ENCODE data around the gene STAU1.
"Not testable (repeated sequence)": the region's sequence is repeated elsewhere in the genome, so short reads cannot be mapped to it uniquely, and the experiment has no call there.

The STAU1 gene

GRCh38 chr20:49210101-49210756, 22.1 kb upstream of the STAU1 start:
- H3K4me3 ChIP-seq (ENCODE audit: insufficient read depth, low read depth, low read length) = no peak overlapping the region
- 72 to 100% methylated on average over 1 of the region's 1 CpG for WGBS, 2 experiments
- H3K27me3 ChIP-seq (ENCODE audit: control insufficient read depth, insufficient read depth, low read length, poor library complexity, severe bottlenecking) = no peaks in the 10 kb centered on the region
- no peaks in the 10 kb centered on the region for H3K9me3 ChIP-seq (ENCODE audit: control insufficient read depth, low read length)
- no peaks in the 10 kb centered on the region for H3K4me1 ChIP-seq (ENCODE audit: control insufficient read depth, insufficient read depth, low read length)
- no peaks in the 10 kb centered on the region for H3K36me3 ChIP-seq (ENCODE audit: control insufficient read depth, insufficient read depth, low read length)
- H3K27ac ChIP-seq (ENCODE audit: insufficient read depth, low read depth, low read length, poor library complexity, severe bottlenecking) = no peak overlapping the region

- Histone ChIP-seq H3K4me1 (ENCODE audit: control insufficient read depth, insufficient read depth, low read length) (no peaks in the 10 kb centered on the region), H3K27ac (ENCODE audit: insufficient read depth, low read depth, low read length, poor library complexity, severe bottlenecking) (no peak overlapping the region), H3K27me3 (ENCODE audit: control insufficient read depth, insufficient read depth, low read length, poor library complexity, severe bottlenecking) (no peaks in the 10 kb centered on the region), H3K4me3 (ENCODE audit: insufficient read depth, low read depth, low read length) (no peak overlapping the region), H3K9me3 (ENCODE audit: control insufficient read depth, low read length) (no peaks in the 10 kb centered on the region), H3K36me3 (ENCODE audit: control insufficient read depth, insufficient read depth, low read length) (no peaks in the 10 kb centered on the region)
- WGBS, 2 experiments = 88 to 96% methylated on average over 6 of the region's 6 CpGs
Measured at GRCh38 chr20:49207076-49207475, 18.9 kb upstream of the STAU1 start.

DNA sequence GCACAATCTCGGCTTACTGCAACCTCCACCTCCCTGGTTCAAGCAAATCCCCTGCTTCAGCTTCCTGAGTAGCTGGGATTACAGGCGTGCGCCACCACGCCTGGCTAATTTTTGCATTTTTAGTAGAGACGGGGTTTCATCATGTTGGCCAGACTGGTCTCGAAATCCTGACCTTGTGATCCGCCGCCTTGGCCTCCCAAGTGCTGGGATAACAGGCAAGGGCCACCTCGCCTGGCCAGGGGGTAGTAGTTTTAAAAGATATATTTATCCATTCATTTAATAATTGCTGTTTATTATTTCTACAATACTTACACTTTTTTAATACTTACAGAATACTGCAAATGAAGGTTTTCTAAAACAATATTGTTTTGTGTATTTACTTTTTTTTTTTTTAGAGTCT, 15.6 kb upstream of the STAU1 start:
- H3K36me3 ChIP-seq (ENCODE audit: control insufficient read depth, insufficient read depth, low read length) = no peaks in the 10 kb centered on the region
- H3K9me3 ChIP-seq (ENCODE audit: control insufficient read depth, low read length) = no peaks in the 10 kb centered on the region
- no peak overlapping the region for H3K27ac ChIP-seq (ENCODE audit: insufficient read depth, low read depth, low read length, poor library complexity, severe bottlenecking)
- H3K4me3 ChIP-seq (ENCODE audit: insufficient read depth, low read depth, low read length) = no peak overlapping the region
- H3K27me3 ChIP-seq (ENCODE audit: control insufficient read depth, insufficient read depth, low read length, poor library complexity, severe bottlenecking) = no peaks in the 10 kb centered on the region
- WGBS, 2 experiments = 92 to 93% methylated on average over 8 of the region's 9 CpGs
- H3K4me1 ChIP-seq (ENCODE audit: control insufficient read depth, insufficient read depth, low read length) = no peaks in the 10 kb centered on the region

DNA sequence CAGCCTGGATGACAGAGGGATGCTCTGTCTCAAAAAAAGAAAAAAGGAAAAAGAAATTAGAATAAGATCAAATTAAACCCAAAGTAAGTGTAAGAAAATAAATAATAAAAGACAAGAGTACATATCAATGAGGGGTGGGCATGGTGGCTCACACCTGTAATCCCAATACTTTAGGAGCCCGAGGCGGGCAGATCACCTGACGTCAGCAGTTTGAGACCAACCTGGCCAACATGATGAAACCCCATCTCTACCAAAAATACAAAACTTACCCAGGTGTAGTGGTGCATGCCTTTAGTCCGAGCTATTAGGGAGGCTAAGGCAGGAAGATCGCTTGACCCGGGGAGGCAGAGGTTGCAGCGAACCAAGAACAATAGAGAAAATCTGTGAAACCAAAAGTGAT, 14.9 kb upstream of the STAU1 start:
- Histone ChIP-seq H3K27me3 (ENCODE audit: control insufficient read depth, insufficient read depth, low read length, poor library complexity, severe bottlenecking) (no peaks in the 10 kb centered on the region), H3K27ac (ENCODE audit: insufficient read depth, low read depth, low read length, poor library complexity, severe bottlenecking) (no peak overlapping the region), H3K36me3 (ENCODE audit: control insufficient read depth, insufficient read depth, low read length) (no peaks in the 10 kb centered on the region), H3K4me3 (ENCODE audit: insufficient read depth, low read depth, low read length) (no peak overlapping the region), H3K9me3 (ENCODE audit: control insufficient read depth, low read length) (no peaks in the 10 kb centered on the region), H3K4me1 (ENCODE audit: control insufficient read depth, insufficient read depth, low read length) (no peaks in the 10 kb centered on the region)
- 90 to 91% methylated on average over 7 of the region's 7 CpGs for WGBS, 2 experiments

GRCh38 chr20:49199729-49200293, 11.7 kb upstream of the STAU1 start:
- no peaks in the 10 kb centered on the region for H3K27me3 ChIP-seq (ENCODE audit: control insufficient read depth, insufficient read depth, low read length, poor library complexity, severe bottlenecking)
- H3K27ac ChIP-seq (ENCODE audit: insufficient read depth, low read depth, low read length, poor library complexity, severe bottlenecking) = no peak overlapping the region
- H3K36me3 ChIP-seq (ENCODE audit: control insufficient read depth, insufficient read depth, low read length) = no peaks in the 10 kb centered on the region
- H3K4me1 ChIP-seq (ENCODE audit: control insufficient read depth, insufficient read depth, low read length) = no peaks in the 10 kb centered on the region
- no peaks in the 10 kb centered on the region for H3K9me3 ChIP-seq (ENCODE audit: control insufficient read depth, low read length)
- 91 to 92% methylated on average over 4 of the region's 4 CpGs for WGBS, 2 experiments
- H3K4me3 ChIP-seq (ENCODE audit: insufficient read depth, low read depth, low read length) = no peak overlapping the region

DNA sequence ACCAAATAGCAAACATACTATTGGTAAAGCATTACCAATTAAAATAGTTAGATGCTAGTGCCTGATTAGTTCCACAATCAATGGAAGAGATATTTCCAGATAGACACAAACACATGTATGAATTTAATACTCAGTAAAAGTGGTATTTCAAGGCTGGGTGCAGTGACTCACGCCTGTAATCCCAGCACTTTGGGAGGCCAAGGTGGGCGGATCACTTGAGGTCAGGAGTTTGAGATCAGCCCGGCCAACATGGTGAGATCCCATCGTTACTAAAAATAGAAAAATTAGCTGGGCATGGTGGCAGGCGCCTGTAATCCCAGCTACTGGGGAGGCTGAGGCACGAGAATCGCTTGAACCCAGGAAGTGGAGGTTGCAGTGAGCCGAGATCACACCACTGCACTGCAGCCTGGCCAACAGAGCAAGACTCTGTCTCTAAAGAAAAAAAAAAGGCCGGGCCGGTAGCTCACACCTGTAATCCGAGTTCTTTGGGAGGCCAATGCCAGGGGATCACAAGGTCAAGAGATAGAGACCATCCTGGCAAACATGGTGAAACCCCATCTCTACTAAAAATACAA, 4.9 kb upstream of the STAU1 start:
- H3K4me3 ChIP-seq (ENCODE audit: insufficient read depth, low read depth, low read length); H3K4me1 ChIP-seq (ENCODE audit: control insufficient read depth, insufficient read depth, low read length); H3K9me3 ChIP-seq (ENCODE audit: control insufficient read depth, low read length); H3K27ac ChIP-seq (ENCODE audit: insufficient read depth, low read depth, low read length, poor library complexity, severe bottlenecking); H3K27me3 ChIP-seq (ENCODE audit: control insufficient read depth, insufficient read depth, low read length, poor library complexity, severe bottlenecking); H3K36me3 ChIP-seq (ENCODE audit: control insufficient read depth, insufficient read depth, low read length): not testable (repeated sequence)
- WGBS, 2 experiments = 83 to 85% methylated on average over 11 of the region's 11 CpGs

- Histone ChIP-seq H3K4me3 (ENCODE audit: insufficient read depth, low read depth, low read length) (peak overlapping the region; percentile 69), H3K4me1 (ENCODE audit: control insufficient read depth, insufficient read depth, low read length) (peaks cover 4% of the 10 kb centered on the region), H3K9me3 (ENCODE audit: control insufficient read depth, low read length) (no peaks in the 10 kb centered on the region), H3K27me3 (ENCODE audit: control insufficient read depth, insufficient read depth, low read length, poor library complexity, severe bottlenecking) (no peaks in the 10 kb centered on the region), H3K27ac (ENCODE audit: insufficient read depth, low read depth, low read length, poor library complexity, severe bottlenecking) (peak overlapping the region; percentile 12), H3K36me3 (ENCODE audit: control insufficient read depth, insufficient read depth, low read length) (no peaks in the 10 kb centered on the region)
- WGBS, 2 experiments = 0% methylated on average over 28 of the region's 29 CpGs
Measured at GRCh38 chr20:49187330-49187850, 744 bp downstream of the STAU1 start.

DNA sequence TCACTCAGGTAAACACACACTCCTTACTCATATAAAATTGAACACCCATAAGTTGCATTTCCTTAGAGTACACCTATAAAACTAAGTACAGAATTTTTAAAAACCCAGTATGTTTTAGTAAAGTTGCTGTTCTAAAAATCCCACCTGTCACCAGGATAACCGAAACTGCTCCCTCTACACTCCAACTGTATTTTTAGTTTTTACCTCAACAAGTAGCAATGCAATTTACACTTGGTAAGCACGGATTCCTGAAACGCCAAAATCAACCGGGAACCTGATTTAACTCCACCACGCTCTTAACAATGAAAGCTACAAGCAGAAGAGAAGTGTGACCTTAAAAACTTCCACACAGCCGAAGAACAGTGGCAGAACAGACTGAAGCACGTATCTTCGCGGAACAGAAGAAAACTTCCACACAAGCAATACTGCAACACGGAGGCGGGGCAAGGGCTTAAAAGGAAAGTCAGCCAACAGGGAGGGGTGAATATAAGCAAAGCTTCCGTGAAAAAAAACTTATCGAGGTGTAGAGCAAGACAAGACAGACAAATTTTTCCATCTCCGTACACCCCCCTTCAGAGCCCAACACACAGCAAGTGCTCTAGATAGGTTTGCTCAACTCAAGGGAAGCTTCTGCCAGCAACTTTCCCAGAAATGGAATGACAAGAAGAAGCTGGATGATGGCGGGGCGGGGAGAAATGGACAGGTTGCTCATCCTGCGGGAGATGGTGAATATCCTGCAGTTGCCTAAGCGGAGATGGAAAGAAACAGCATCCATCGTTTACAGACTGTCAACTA, 1.4 kb downstream of the STAU1 start:
- Histone ChIP-seq H3K27ac (ENCODE audit: insufficient read depth, low read depth, low read length, poor library complexity, severe bottlenecking) (no peak overlapping the region), H3K4me3 (ENCODE audit: insufficient read depth, low read depth, low read length) (peak overlapping the region; percentile 69), H3K9me3 (ENCODE audit: control insufficient read depth, low read length) (no peaks in the 10 kb centered on the region), H3K27me3 (ENCODE audit: control insufficient read depth, insufficient read depth, low read length, poor library complexity, severe bottlenecking) (no peaks in the 10 kb centered on the region), H3K36me3 (ENCODE audit: control insufficient read depth, insufficient read depth, low read length) (no peaks in the 10 kb centered on the region), H3K4me1 (ENCODE audit: control insufficient read depth, insufficient read depth, low read length) (peaks cover 4% of the 10 kb centered on the region)
- WGBS, 2 experiments = 14 to 19% methylated on average over 19 of the region's 19 CpGs

DNA sequence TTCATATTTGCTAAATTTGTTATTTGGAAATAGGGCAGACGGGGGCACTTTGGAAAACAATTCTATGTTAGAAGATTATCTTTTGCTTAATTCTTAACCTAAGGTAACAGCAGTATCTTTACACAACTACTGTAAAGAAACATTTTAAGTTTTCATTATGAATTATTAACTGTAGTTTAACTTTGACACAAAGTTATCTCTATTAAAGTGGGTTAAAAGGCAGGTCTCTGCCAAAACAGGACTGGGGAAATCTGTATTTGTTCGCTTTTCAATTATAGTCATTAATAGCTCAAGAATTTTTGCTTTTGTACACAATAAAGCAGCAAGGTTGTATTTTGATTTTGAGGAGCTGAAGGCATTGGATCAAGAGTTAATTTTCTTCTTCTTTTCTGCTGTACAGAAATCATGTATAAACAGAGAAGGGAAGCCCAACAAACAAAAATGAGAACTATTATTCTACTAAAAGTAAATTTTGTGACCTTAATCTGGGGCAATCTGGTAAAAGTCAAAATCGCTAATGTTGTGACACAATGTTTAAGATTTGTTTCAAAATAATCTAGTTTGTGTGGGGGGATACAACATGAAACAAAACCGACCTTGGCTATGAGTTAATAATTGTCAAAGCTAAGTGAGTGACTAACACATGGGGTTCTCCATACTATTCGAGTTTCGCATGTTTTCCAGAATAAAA, 2.9 kb downstream of the STAU1 start:
- peaks cover 4% of the 10 kb centered on the region for H3K4me1 ChIP-seq (ENCODE audit: control insufficient read depth, insufficient read depth, low read length)
- WGBS, 2 experiments = 94 to 100% methylated on average over 2 to 5 of the region's 6 CpGs
- H3K27ac ChIP-seq (ENCODE audit: insufficient read depth, low read depth, low read length, poor library complexity, severe bottlenecking) = no peak overlapping the region
- no peaks in the 10 kb centered on the region for H3K9me3 ChIP-seq (ENCODE audit: control insufficient read depth, low read length)
- no peak overlapping the region for H3K4me3 ChIP-seq (ENCODE audit: insufficient read depth, low read depth, low read length)
- no peaks in the 10 kb centered on the region for H3K36me3 ChIP-seq (ENCODE audit: control insufficient read depth, insufficient read depth, low read length)
- H3K27me3 ChIP-seq (ENCODE audit: control insufficient read depth, insufficient read depth, low read length, poor library complexity, severe bottlenecking) = no peaks in the 10 kb centered on the region
